HG03378 (cell line): Measurements from ENCODE around the gene RHOBTB1.
"Not testable (repeated sequence)": the region's sequence is repeated elsewhere in the genome, so short reads cannot be mapped to it uniquely, and the experiment has no call there.

Source experiments
- ATAC-seq: cut with Tn5 transposase; IDR thresholded peaks from one replicate; pipeline ENCODE4 v1.9.1; 2021; ENCODE audit warnings: mild to moderate bottlenecking, moderate library complexity; ENCODE audit not compliant: unreplicated experiment

The RHOBTB1 gene

DNA sequence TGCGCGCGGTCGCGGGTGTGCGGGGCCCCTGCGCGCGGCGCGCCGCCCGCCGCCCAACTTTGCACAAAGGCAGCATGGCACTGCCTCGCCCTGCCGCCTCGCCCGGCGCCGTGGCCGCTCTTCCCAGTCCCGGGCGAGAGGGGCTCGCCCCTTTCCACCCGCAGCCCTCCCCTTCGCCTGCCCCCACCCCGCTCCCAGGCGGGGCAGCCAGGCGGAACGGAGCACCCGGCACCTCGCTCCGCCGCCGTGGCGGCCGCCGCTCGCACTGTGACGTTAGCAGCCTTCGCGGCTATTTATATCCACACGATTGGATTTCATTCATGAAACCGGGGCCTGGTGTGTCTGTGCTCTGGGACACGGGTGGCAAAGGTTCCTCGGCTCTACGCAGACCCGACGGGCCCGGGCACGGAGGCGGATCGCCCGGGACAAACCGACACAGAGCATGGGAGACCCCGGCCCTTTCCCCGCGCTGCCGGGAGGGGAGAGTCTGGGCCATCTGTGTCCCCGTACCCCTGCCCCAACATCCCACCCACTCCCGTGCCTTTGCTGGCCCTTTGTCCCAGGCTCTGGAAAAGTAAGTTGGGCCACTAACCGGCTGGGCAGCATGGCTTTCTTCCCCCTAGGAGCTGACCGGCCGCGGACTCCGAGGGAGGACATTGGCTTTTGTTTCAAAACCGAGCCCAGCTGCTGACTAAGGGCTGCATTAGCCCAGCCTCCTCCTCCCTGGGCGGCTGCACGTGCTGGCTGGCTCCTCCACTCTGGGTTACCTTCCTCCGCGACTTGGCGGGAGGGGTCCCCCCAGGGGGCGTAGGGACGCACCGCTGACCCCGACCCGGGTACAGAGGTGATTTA lies at the start of gene RHOBTB1:
Gene RHOBTB1, minus strand, starts transcription at position 128 of the 852 bp plus-strand sequence. CDS start 32,643 bp downstream, outside the sequence.
- no peak for ATAC-seq

DNA sequence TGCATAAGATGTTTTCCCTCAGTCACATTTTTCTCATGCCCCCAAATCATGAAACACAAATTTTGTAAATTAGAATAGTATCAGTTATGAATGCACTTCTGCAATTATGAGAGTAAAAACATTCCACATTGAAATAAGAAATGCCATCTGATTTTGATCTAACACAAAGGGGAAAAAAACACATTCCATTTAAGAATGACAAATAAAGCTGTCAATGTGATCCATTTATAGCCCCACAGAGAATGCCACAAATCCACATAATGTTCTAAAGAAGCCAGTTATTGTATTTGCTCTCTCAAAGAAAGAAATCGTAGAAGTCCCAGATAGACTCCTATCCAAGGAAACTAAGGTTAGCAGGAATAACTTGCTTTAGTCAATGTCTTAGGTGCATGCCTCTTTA lies 48.7 kb upstream of the RHOBTB1 start:
- ATAC-seq: no peak

DNA sequence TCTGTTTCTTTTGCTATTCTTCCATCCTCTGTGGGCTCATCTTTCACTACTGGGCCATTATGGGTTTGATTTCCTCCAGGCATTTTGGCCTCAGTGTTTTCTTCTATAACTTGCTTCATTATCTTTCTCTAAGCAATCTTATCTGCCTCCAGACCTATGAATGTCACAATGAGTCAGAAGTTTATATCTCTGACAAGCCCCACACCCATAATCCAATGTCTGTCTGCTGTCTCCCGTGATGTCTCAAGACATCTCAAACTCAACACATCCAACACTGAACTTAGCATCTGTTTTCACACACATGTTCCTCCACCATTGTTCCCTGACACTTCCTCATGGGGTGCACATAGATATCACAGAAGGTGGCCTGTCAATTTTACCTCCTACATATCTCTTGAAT lies 46.7 kb upstream of the RHOBTB1 start:
- ATAC-seq: no peak

DNA sequence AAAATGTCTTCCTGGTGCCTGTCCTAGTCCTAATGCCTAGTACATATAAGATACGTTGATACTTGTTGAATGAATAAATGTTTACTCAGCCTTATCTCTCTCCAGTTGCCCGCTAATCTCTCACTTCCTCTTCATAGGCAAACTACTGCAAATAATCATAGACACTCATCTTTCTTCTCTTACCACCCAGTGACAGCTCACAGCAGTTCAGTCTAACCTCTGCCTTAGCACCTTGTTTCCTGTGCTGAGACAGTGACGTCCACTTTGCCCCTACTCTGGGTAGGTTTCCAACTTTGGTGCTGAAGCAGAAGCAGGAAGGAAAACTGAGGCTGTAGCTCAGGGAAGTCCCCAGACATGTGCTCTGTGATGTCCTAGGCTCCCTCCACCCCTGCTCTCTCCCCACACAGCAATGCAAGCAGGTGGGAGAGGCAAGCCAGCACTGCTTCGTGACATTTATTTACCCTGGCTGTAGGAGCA lies 45.5 kb upstream of the RHOBTB1 start:
- ATAC-seq: peak; percentile 96

DNA sequence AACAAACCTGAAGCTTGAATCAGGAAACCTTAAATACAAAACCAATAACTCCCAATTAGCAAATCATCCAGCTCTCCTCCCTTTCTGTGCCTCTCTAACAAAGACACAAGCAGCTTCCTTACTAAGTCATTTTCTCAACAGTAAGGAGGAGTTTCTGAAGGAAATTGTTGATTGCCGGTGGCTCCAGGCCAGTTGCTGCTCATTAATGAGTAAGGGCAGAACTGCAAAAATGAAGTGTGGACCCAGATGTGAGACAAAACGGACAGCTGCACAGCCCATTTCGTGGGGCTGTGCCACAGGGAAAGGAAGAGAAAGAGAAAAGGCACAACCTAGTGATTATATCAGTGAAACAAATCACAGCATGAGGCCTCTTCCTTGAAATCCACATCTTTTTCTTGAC lies 42.8 kb upstream of the RHOBTB1 start:
- ATAC-seq: no peak

- ATAC-seq: no peak
Observed at GRCh38 chr10:60985951-60986350, 42.0 kb upstream of the RHOBTB1 start.

- no peak for ATAC-seq
Observed at GRCh38 chr10:60980997-60981396, 37.0 kb upstream of the RHOBTB1 start.

DNA sequence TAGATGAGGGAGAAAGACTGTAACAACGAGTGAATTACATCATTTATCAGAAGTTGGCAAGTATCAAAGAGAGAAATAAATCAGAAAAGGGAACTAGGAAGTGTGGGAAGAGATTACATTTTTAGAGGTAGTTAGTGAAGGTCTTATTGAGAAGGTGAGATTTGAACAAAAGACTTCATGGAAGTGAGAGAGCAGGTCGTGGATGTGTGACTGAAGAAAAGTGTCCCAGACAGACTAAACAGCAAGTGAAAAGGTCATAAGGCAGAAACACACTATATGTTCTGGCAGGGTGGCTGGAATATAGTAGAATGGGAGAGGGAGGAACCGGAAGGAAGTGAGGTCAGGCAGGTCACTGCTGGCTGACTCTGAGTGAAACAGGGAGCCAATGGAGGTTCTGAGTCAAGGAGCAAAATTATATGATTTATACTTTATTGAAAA lies 35.7 kb upstream of the RHOBTB1 start:
- no peak for ATAC-seq

- ATAC-seq: no peak
Observed at GRCh38 chr10:60978287-60979115, 34.5 kb upstream of the RHOBTB1 start.

DNA sequence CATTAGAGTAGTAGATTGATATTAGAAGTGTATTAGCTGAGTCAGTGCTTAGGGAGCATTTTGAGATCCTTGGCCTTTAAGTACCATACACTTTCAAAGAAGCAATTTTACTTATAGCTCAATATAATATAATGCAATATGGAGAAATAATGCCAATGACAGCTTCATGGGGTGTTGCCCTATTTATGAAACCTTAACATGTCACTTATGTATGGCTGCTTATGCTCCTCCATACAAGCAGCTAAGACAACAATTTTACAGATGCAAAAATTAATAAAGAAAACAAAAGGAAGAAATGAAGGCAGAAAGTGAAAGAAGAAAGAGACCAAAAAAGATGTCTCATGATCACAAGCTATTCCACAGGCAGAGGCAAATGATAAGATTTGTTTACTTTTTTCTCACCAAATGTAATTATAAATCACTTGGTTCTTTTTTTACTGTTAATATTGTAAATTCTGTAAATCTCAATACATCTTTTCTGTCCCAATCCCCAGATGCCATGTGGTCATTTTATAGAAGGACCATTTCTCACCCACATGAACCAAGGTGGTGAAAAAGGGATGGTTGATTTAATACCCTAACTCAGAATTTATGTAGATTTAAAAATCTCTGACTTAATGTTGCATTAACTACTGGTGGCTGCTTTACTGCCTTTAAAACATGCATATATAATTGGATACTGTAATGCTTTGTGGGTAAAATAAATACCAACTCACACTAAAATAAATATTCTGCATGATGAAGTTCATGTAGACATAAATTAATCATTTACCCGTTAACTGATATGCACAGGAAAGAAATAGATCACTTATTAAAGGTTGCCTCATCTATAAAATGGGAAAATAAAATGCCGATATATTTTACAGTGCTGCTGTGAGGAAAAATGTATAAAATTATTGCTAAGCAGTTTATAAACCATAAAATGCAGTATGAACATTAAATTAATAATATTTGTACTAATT lies 33.5 kb upstream of the RHOBTB1 start:
- ATAC-seq: no peak

DNA sequence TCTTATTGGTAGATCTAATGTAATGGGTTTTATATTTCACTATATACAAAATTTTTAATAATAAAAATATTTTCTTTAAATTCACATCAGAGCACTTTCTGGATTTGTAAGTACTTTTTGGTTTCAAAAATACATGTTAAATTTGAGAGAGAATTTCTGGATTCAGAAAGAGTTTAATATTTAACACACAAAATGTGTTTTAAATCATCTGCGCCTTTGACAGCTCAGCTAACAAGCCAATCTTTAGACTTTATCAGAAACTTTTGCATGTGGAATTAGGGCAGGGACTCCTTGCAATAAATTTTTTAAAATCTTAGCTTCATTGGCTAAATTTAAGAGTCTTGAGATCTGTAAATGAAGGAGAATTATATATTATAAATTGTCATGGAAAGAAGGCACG lies 32.7 kb upstream of the RHOBTB1 start:
- ATAC-seq: no peak

DNA sequence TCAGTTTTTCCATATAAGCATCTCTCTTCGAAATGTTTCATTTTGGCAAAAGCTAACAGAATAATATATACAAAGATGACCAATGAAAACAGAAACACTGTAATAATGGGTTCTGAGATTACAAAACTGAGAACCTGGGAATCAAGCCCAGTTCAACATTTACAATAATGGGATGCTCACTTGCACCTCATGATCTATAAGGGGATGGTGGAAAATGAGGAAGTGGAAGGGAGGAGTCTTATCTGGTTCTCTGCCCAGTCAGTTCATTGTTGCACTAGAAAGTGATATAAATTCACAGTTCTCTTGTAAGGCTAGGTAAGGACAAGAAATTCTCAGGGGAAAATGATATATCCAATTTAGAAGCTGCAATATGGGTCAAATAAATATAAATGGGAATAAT lies 31.7 kb upstream of the RHOBTB1 start:
- no peak for ATAC-seq

DNA sequence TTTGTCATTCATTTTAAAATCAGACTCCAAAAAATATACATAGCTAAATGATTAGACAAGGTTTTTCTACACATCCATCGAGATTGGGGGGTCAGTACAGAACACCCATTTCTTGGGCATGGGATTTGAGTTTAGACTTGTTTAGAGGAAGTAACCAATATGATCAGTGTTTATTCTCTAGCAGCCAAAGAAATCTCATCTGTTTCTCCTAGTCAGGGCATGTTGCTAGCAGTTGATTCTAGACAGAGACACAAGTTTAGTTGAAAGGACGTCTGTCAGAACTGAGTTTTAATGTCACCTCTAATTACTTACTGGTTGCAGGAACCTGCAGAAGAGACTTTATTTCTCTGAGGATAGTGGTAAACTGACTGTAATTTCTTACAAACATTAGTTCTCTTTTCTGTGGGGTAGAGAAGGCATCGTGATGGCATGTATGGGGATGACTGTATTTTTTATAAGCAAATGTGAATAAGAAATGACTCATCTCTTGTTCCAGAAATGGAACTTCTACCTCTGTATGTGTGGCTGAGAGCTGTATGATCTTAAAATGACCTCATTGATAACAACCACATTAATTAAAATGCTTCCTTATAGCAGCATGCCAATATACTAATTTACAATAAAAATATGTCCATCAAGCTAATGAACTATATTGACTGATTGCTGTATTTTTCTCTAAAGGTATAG lies 30.6 kb upstream of the RHOBTB1 start:
- no peak for ATAC-seq

DNA sequence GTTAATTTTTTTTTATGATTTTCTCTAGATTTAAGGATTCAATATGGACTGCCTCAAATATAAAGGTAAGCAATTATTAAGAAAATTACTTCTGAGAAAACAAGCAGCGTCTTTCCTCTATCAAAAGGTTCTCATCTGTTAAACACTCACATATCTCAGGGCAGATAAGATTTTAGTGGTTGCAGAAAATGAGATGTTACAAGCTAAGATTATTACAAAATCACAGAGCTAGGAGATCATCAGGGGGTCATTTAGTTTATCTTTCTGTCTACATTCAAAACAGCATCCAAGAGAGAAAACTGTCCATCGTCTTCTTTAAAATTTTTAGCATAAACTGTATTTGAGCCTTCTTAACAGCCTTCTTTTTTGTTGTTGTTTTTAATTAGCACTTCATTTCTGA lies 29.1 kb upstream of the RHOBTB1 start:
- no peak for ATAC-seq

DNA sequence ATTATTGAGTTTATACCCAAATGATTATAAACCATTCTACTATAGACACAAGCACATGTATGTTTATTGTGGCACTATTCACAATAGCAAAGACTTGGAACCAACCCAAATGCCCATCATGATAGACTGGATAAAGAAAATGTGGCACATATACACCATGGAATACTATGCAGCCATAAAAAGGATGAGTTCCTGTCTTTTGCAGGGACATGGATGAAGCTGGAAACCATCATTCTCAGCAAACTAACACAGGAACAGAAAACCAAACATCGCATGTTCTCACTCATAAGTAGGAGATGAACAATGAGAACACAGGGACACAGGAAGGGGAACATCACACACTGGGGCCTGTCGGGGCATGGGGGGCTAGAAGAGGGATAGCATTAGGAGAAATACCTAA lies 28.2 kb upstream of the RHOBTB1 start:
- not testable (repeated sequence) for ATAC-seq

DNA sequence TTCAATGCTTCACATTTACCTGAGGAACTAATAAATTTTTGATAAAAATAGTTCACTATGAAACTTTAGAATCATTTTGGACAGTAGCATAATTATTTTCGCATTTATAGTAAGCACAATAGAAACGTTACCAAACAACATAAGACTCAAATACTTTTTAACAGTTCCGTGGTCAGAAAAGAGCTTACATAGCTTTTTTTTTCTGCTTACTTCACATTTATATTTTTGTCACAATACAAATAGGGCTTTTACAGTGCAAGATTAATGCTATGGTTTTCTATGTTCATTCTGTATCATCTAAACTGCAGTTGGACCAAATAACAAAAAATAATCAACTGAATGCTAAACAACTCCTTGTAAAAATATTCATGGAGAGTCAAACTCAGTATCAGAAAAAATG lies 26.5 kb upstream of the RHOBTB1 start:
- no peak for ATAC-seq

DNA sequence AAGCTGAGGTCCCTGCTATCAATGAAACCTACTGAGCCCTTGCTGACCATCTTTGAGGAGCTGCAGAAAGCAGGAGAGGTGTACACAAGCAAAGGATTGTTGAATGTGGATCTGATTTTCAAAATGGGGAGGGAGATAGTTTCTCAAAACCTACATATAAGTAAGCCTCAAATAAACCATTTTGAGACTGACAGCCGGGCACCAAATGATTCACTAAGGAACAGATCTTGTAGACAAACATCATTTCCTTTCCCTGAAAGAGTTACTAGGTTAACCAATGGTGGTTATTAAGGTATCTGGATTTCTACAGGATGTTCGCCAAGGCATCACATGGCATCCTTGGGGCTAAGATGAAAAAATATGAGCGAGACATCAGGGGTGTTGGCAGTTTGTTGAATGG lies 24.5 kb upstream of the RHOBTB1 start:
- no peak for ATAC-seq

DNA sequence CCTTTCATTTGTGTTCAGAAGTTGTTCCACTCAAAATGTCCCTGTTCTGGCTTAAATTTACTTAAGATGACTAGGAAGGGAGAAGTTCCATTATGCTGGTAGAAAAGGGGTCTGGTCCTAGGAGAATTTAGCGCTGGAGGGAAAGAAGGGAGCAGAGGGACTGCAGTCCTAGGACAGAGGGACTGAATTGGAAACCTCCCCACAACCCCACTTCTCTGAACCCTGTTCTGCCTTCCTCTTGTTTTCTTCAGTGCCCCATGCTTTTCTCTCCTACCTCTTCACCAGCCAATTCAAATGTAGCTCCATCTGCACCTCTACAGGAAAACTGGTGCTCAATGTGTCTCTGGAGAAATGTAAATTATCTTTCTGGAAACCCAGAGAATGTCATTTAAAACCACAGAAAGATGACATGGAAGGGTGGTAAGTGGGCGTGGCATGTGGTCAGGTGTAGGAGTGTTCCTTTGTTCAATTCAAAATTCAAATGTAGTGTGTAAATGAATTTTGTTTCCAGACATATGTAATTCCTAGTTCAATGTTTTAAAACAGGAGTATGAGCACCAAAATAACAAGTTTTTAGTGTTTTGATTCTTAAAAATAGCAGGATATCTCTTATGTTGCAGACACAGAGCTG lies 24.0 kb upstream of the RHOBTB1 start:
- ATAC-seq: no peak

GRCh38 chr10:60967260-60967659 lies 23.3 kb upstream of the RHOBTB1 start:
- ATAC-seq: no peak

- no peak for ATAC-seq
Observed at GRCh38 chr10:60965696-60966095, 21.7 kb upstream of the RHOBTB1 start.
